HS-5 (cell line): ENCODE results near the gene LINS1.

Experiments
- DNase-seq: peaks from one replicate; pipeline ENCODE4 v3.0.0-alpha.2; 2012; ENCODE audit warnings: low read depth

Gene LINS1

GRCh38 chr15:100547961-100548360 lies 54.0 kb downstream of the LINS1 start:
- no peak for DNase-seq

- DNase-seq, result no peak
Measured at GRCh38 chr15:100544946-100545345, 57.0 kb downstream of the LINS1 start.

GRCh38 chr15:100544338-100544841 lies 57.6 kb downstream of the LINS1 start:
- DNase-seq, result no peak

DNA sequence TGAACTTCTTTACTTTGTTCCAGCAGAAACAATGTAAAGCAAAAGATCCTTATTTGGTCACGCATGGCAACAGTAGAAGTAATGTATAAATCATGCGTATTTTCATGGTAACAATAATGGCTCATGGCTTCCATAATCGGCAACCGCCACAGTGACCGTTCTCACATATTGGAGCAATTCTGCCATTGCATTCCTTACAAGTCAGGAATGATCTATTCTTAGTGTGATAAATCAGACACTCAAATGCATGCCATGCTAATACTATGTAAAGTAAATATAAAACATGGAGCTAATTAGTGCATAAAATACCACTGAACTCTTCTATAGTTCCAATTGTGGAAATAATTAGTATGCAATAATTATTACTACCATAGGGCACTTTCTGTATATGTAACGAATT lies 59.7 kb downstream of the LINS1 start:
- no peak for DNase-seq

DNA sequence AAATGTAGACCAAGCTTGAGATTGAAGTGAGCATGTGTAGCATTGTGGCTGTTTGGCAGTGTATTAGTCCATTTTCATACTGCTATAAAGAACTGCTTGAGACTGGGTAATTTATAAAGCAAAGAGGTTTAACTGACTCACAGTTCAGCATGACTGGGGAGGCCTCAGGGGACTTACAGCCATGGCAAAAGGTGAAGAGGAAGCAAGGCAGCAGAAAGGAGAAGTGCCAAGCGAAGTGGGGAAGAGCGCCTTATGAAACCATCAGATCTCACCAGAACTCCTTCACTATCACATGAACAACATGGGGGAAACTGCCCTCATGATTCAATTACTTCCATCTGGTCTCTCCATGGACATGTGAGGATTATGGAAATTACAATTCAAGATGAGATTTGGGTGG lies 64.7 kb downstream of the LINS1 start:
- DNase-seq, result no peak

GRCh38 chr15:100536733-100537132 lies 65.3 kb downstream of the LINS1 start:
- no peak for DNase-seq

- no peak for DNase-seq
Measured at GRCh38 chr15:100533886-100534285, 68.1 kb downstream of the LINS1 start.

DNA sequence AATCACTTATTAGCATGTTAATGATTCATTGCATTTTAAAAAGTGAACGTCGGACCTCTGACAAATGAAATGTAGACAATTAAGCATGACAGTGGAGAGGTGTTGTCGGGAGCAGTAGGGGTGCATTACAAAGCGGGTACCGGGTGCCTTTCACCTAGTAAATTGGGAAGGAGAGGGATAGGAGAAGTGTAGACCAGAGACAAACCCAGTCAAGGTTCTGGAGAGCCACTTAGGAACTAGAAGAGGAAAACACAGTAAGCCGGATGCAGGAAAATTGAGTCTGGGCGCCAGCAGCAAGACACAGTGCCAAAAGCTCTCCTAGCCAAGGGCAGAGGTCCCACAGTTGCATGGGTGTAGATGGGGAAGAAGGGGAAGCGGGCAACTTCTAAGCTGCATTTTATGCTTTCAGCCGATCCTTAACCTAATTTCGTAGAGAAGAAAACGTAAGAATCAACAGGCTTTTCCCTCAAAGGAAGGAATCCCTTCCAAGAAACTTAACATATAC lies 70.1 kb downstream of the LINS1 start:
- no peak for DNase-seq

DNA sequence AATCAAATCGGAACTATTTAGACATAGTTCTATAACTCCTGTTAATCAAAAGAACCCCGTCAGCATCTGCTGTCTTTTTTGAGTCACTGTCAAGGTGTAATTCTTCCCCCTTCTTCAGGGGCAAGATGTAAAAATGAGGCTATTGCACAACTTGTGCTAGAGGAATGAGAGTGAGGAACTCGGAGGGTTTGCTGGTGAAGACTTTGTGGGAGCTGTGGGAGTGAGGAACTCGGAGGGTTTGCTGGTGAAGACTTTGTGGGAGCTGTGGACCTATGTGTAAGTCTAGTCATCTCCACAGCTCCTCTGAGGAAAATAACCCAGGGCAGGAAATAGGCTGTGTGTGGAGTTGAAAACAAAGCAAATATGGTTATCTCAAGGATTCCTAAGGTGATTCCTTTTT lies 70.8 kb downstream of the LINS1 start:
- DNase-seq, result no peak

GRCh38 chr15:100529556-100529955 lies 72.4 kb downstream of the LINS1 start:
- no peak for DNase-seq

DNA sequence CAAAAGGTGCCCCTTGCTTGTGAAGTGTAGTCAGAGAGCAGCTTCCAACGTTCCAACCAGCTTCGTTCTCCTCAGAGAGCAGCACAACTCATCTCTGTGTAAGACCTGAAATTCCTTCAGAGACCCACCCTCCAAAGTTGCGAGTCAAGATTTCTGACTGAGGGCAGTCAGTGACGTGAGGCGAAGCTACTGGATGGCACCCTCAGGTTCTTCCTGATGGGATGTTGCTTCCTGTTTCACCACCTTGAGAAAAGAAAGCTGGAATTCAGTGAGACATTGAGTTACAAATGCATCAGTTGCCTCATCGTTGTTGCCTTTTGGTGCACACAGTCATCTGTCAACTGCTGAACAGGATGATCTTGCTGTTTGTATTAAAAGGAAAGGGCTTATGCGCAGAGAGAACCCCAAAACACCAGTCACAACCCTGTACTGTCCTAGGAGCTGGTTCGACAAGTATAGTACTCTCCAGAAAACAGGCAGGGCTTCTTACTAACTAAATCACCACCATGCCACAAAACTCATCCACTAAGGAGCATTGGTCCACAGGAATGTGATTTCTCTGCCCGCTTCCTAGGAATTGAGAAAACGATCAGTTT lies 73.1 kb downstream of the LINS1 start, which contains the start of gene CERS3:
TSS of gene CERS3 (minus strand) at position 118 of the 596 bp plus-strand sequence. CDS start 27,101 bp downstream, outside the sequence.
- DNase-seq, result no peak

DNA sequence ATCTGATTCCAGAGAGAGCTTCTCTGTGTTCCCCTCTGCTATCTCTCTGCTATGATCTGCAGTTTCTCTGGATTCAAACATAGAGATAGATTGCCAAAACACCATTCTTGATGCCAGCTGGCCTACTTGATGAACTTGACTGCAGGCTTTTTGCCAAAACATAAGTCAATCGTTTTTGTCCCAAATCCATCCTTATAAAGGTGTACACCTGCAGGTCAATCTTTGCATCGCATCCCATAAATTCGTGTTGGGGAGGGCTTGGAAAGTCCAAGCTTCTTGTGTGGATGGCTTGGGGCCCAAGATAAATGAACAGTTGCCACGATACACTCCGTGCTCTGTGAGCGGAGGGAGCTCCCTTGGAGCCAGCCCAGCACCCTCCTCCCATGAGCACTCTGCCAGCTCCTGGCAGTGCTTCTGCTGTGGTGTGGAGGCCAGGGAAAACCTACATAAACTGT lies 75.9 kb downstream of the LINS1 start:
- no peak for DNase-seq

DNA sequence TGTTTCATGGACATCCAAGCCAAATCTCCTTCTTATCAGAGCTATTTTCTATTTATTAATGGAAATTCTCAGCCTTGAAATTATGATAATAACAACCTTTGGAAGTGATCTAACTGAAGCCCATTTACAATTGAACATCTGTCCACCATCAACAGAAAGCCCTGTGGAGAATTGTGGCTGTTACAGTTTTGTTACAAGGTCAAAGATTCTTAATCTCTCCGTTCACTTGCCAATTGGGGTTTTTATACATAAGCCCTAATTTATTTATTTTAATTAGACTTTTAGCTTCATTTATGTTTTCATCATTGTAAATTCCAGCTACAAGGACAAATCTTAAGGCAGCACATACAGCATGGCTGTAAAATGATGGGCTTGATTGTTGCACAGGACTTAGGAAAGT lies 76.5 kb downstream of the LINS1 start:
- DNase-seq, result no peak

GRCh38 chr15:100524326-100524725 lies 77.7 kb downstream of the LINS1 start:
- no peak for DNase-seq

DNA sequence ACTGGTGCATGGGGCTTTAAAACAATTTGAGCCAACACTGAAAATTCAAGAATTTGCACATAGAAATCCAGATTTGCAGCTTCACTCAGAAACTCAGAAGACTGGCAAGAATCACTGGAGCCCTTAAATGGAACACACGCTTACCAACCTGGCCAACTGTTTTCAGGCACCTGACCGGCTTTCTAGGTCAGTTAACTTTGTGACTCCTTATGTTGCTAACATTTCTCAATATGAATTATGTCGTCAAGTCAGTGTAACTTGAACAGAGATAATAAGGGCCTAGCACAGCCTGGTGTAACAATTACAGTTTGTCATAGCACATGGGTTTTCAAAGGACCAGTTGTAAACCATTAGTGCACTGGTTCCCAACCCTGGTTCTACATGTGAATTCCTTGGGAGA lies 80.1 kb downstream of the LINS1 start:
- DNase-seq, result no peak

DNA sequence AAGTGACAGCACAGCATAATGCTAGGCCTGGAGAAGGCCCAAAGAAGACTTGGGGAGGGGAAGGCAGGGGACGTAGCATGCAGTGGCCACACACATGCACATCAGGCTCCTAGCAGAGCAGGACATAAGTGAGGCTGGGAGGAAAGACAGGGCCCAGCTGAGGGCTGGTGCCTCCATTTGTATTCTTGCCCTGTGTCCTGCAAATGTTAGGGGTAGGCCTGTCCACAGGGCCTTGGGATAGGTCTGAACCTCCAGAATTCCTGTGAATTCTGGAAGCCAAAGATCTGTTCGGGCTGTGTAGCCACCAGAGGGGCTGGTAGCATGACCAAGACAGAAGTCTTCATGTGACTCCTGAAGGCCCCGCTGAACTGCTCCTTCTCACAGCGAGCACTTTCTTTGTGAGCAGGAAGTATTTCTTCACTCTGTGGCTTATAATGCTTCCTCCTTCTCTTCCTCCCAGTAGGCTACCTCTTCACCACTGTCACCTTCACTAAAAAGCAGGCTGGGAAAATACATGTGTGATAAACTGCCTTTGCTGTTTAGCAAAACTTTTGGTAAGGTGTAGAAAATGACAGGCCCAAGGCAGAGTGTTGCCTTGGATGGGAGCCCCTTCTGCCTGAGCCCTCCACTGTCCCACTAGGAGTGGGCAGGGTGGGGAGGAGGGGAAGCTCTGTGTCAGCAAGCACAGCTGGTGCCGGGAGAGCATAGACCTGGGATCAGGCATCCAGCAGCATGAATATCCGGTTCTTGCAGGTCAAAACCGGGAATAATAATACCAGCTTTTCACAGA lies 81.7 kb downstream of the LINS1 start:
- no peak for DNase-seq

GRCh38 chr15:100517846-100518245 lies 84.1 kb downstream of the LINS1 start:
- no peak for DNase-seq
